Glutamatergic neuron (in vitro differentiated cells): ENCODE data around the gene MPV17L2. TPM values are rescaled to one million over a fixed set of nuclear protein-coding genes. Genes with fewer than 3 reads are reported as not detected.
A peak's percentile ranks its signal among the peaks of the same experiment; 100 is the strongest.

Experiments
- DNase-seq: peaks from one replicate; pipeline ENCODE4 v3.0.0; 2022
- H3K27ac Mint-ChIP-seq: one replicate; pipeline ENCODE4 v1.8.0; 2020; ENCODE audit warnings: mild to moderate bottlenecking, mixed read lengths, inconsistent platforms; ENCODE audit not compliant: unreplicated experiment
- H3K27me3 Mint-ChIP-seq: one replicate; pipeline ENCODE4 v1.8.0; 2020; ENCODE audit warnings: mild to moderate bottlenecking, moderate library complexity, mixed read lengths, inconsistent platforms; ENCODE audit not compliant: unreplicated experiment
- H3K36me3 Mint-ChIP-seq: one replicate; pipeline ENCODE4 v1.8.0; 2020; ENCODE audit warnings: mild to moderate bottlenecking, mixed read lengths, inconsistent platforms; ENCODE audit not compliant: unreplicated experiment
- H3K4me1 Mint-ChIP-seq: one replicate; pipeline ENCODE4 v1.8.0; 2020; ENCODE audit warnings: mild to moderate bottlenecking, low read depth, mixed read lengths, inconsistent platforms; ENCODE audit not compliant: unreplicated experiment
- H3K4me3 Mint-ChIP-seq: one replicate; pipeline ENCODE4 v1.8.0; 2020; ENCODE audit warnings: mild to moderate bottlenecking, mixed read lengths, inconsistent platforms; ENCODE audit not compliant: unreplicated experiment
- H3K9me3 Mint-ChIP-seq: one replicate; pipeline ENCODE4 v1.8.0; 2020; ENCODE audit warnings: mild to moderate bottlenecking, moderate library complexity, mixed read lengths, inconsistent platforms; ENCODE audit not compliant: unreplicated experiment
- total RNA-seq: library from RNA; stranded (reverse); fragmentation: NEBNext Ultra II Directional; extraction: Animal tissue kit (Norgen Biotek cat#: 25700); gene quantifications from one replicate; pipeline ENCODE4 v1.2.1, GENCODE V29; 2021; ENCODE audit not compliant: unreplicated experiment
- TF ChIP-seq, protein P1 (sequence below): fragments of 200-600 bp; sonication (generic); IDR thresholded peaks from one replicate; pipeline ENCODE4 v1.5.0; 2021; ENCODE audit not compliant: partially characterized antibody, unreplicated experiment

MPV17L2 gene
- total RNA-seq, 1 donor from 2014 or later, result 17.9 TPM

DNA sequence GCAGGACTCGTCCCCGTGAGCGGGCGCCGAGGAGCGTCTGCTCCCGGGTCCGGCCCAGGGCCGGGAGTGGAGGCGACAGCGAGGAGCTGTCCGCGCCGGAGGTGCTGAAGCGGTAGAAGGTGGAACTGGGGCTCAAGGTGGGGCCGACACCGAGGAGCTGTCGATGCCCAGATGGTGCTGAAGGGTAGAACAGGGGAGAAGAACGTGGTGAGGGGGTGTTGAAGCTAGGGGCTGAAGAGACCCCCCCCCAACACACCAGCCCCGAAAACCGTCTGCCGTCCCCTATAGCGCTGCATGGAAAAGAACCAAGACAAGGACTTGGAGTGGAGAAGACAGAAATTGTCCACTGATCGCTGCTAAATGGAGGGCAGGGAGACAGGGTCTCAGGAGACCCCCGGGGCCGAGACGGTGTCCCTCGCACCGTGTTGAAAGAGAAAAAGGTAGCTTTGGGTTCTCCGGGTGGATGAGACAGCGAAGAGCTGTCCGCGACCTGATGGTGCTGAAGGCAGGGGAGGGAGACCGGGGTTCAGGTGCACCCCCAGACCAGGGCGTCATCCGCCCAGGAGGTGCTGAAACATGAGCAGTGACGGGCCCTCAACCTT, 40.3 kb downstream of the MPV17L2 start:
- Mint-ChIP-seq H3K27ac (peak overlapping the region; percentile 82), H3K9me3 (peaks cover 3% of the 10 kb centered on the region), H3K27me3 (peaks cover 8% of the 10 kb centered on the region), H3K4me3 (peak overlapping the region; percentile 90), H3K36me3 (no peaks in the 10 kb centered on the region), H3K4me1 (peaks cover 12% of the 10 kb centered on the region)
- TF ChIP-seq, protein P1, sequence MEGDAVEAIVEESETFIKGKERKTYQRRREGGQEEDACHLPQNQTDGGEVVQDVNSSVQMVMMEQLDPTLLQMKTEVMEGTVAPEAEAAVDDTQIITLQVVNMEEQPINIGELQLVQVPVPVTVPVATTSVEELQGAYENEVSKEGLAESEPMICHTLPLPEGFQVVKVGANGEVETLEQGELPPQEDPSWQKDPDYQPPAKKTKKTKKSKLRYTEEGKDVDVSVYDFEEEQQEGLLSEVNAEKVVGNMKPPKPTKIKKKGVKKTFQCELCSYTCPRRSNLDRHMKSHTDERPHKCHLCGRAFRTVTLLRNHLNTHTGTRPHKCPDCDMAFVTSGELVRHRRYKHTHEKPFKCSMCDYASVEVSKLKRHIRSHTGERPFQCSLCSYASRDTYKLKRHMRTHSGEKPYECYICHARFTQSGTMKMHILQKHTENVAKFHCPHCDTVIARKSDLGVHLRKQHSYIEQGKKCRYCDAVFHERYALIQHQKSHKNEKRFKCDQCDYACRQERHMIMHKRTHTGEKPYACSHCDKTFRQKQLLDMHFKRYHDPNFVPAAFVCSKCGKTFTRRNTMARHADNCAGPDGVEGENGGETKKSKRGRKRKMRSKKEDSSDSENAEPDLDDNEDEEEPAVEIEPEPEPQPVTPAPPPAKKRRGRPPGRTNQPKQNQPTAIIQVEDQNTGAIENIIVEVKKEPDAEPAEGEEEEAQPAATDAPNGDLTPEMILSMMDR, result no peak
- peak; percentile 55 for DNase-seq

DNA sequence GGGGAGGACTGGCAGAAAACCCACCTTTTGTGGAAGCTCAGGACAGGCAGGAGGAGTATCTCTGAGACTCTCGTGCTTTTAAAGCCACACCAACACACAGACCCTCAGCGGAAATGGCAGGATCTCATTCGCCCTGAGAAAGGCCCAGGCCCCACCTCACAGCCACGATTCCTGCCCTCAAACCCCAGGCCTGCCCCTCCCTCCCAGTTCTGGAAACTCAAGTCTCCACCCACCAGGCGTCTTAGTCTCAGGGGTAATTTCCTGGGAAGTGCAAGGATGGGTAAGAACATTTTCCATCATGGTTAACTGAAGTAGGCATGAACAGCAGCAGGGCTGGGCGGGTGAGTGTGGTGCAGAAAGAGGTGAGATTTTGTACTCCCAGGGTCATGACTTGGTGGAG, 41.2 kb downstream of the MPV17L2 start:
- Mint-ChIP-seq H3K4me1 (peaks cover 12% of the 10 kb centered on the region), H3K36me3 (no peaks in the 10 kb centered on the region), H3K27me3 (peaks cover 8% of the 10 kb centered on the region), H3K27ac (no peak overlapping the region), H3K4me3 (peak overlapping the region; percentile 90), H3K9me3 (peaks cover 3% of the 10 kb centered on the region)
- peak; percentile 48 for DNase-seq
- TF ChIP-seq, protein P1, result no peak

DNA sequence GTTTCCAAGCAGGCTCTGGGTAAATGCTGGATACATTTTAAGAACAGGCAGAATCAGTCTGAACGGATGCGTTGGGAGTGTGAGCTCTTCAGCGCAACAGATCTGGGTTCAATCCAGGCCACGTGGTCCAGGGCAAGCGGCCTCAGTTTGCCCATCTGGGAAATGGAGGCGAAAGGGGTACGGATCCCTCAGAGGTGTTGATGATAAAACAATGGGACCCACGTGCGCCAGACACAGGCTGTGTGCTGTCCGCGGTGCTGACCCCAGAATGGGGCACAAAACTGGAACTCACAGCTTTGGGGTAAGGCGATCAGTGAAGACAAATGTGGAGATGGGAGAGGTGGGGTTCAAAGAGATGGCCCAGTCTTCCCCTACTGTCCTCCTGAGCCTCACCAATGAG, 46.3 kb downstream of the MPV17L2 start:
- peaks cover 6% of the 10 kb centered on the region for H3K27me3 Mint-ChIP-seq
- no peak overlapping the region for H3K27ac Mint-ChIP-seq
- no peak for DNase-seq

DNA sequence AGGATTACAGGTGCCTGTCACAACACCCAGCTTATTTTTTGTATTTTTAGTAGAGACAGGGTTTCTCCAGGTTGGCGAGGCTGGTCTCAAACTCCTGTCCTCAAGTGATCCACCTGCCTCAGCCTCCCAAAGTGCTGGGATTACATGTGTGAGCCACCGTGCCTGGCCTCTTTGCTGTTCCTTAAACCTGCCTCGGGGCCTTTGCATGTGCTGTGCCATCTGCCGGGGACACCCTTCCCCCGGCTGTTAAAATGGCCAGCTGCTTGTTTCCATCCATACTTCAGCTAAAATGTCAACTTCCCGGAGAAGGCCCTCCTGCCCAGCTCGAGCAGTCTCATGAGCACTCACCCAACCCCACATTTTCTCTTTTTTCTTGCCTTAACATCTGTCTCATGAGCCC, 52.3 kb downstream of the MPV17L2 start:
- TF ChIP-seq, protein P1, result no peak
- DNase-seq, result no peak
- H3K36me3 Mint-ChIP-seq, result no peaks in the 10 kb centered on the region
- H3K27ac Mint-ChIP-seq, result peak overlapping the region; percentile 12
- peaks cover 5% of the 10 kb centered on the region for H3K27me3 Mint-ChIP-seq
- H3K9me3 Mint-ChIP-seq, result peaks cover 4% of the 10 kb centered on the region
- no peak overlapping the region for H3K4me3 Mint-ChIP-seq
- H3K4me1 Mint-ChIP-seq, result peaks cover 6% of the 10 kb centered on the region

More for the DNA sequence above, 46.3 kb downstream of the MPV17L2 start:
- H3K4me3 Mint-ChIP-seq, result no peak overlapping the region
- peaks cover 6% of the 10 kb centered on the region for H3K4me1 Mint-ChIP-seq
- H3K36me3 Mint-ChIP-seq, result no peaks in the 10 kb centered on the region
- TF ChIP-seq, protein P1, result no peak
- no peaks in the 10 kb centered on the region for H3K9me3 Mint-ChIP-seq

Other genes with a start within 250 kb of the MPV17L2 start
- gene KCNN1, start 226.1 kb upstream of the MPV17L2 start, total RNA-seq, result 91.1 TPM
- 4.0 TPM for gene ARRDC2, start 185.0 kb upstream of the MPV17L2 start, total RNA-seq
- gene IL12RB1, start 106.3 kb upstream of the MPV17L2 start, total RNA-seq, result not detected
- 16.6 TPM for gene MAST3, start 95.4 kb upstream of the MPV17L2 start, total RNA-seq
- 36.4 TPM for gene PIK3R2, start 40.1 kb upstream of the MPV17L2 start, total RNA-seq
- 0.76 TPM for gene IFI30, start 19.4 kb upstream of the MPV17L2 start, total RNA-seq
- 77.4 TPM for gene RAB3A, start 10.8 kb downstream of the MPV17L2 start, total RNA-seq
- gene PDE4C, start 33.2 kb downstream of the MPV17L2 start, total RNA-seq, result 69.8 TPM
- 23.6 TPM for gene IQCN, start 81.2 kb downstream of the MPV17L2 start, total RNA-seq
- 341 TPM for gene JUND, start 88.4 kb downstream of the MPV17L2 start, total RNA-seq
- gene LSM4, start 129.9 kb downstream of the MPV17L2 start, total RNA-seq, result 137 TPM
- gene PGPEP1, start 147.4 kb downstream of the MPV17L2 start, total RNA-seq, result 25.6 TPM
- gene GDF15, start 192.9 kb downstream of the MPV17L2 start, total RNA-seq, result 8.9 TPM
- gene LRRC25, start 204.4 kb downstream of the MPV17L2 start, total RNA-seq, result not detected
- 177 TPM for gene SSBP4, start 226.2 kb downstream of the MPV17L2 start, total RNA-seq
- 111 TPM for gene ISYNA1, start 244.9 kb downstream of the MPV17L2 start, total RNA-seq